Body of pancreas (tissue), 4 donors: ENCODE data around the gene SCMH1.

Experiments used
- CTCF ChIP-seq, 7 experiments: fragments of 450-650 bp in 4 of 7; fragments of 200-600 bp in 3 of 7; sonication (generic) in 3 of 7; IDR thresholded peaks; one replicate each; pipeline ENCODE4 v1.5.1; 2016 to 2019; ENCODE audit warnings: antibody characterized with exemption in 7 of 7
- POLR2A ChIP-seq, 3 donors: fragments of 450-650 bp; IDR thresholded peaks; one replicate each; pipeline ENCODE4 v1.6.1; 2016; ENCODE audit warnings: antibody characterized with exemption in 3 of 3, mild to moderate bottlenecking in 2 of 3

- TF ChIP-seq POLR2A (IDR thresholded peaks at IDR 0.05) (no peak), CTCF (IDR thresholded peaks at IDR 0.05) (no peak)
Observed at GRCh38 chr1:41151846-41152245, 90.3 kb downstream of the SCMH1 start.
